HG03558 (cell line): Measurements from ENCODE around the gene ZPR1.

Experiments used
- ATAC-seq: cut with Tn5 transposase; IDR thresholded peaks from one replicate; pipeline ENCODE4 v1.9.1; 2021; ENCODE audit warnings: moderate number of reproducible peaks; ENCODE audit not compliant: unreplicated experiment; ENCODE audit errors: extremely low read depth

ZPR1 gene

GRCh38 chr11:116724813-116725212 lies 63.0 kb downstream of the ZPR1 start:
- ATAC-seq, result no peak
